Vein endothelial cell (primary cell): ENCODE results near the gene TUBB4B. TPM values are rescaled to one million over a fixed set of nuclear protein-coding genes. Genes with fewer than 3 reads are reported as not detected.

Experiments
- total RNA-seq: library from RNA; depleted of rRNA; stranded (reverse); fragments of >200 nt; gene quantifications from 2 replicates; pipeline ENCODE4 v1.2.3, GENCODE V29; 2012

TUBB4B gene
- 199 and 241 TPM in 2 replicates for total RNA-seq

GRCh38 chr9:137240841-137241489, at the start of gene TUBB4B:
TUBB4B (plus strand) TSS chr9:137241287; CDS start chr9:137241361, 74 bp downstream.

GRCh38 chr9:137200311-137201204, 40.5 kb upstream of the TUBB4B start, which contains the start of gene TPRN:
TPRN (minus strand) TSS chr9:137200741; CDS start chr9:137200711, 30 bp downstream.

GRCh38 chr9:137205126-137206069, 35.7 kb upstream of the TUBB4B start, which contains the start of the genes NDOR1 and TMEM203:
NDOR1 (plus strand) TSS chr9:137205700; CDS start chr9:137205778, 78 bp downstream.
TMEM203 (minus strand) TSS chr9:137205648; CDS start chr9:137205414, 234 bp downstream.

GRCh38 chr9:137222190-137223077, 18.7 kb upstream of the TUBB4B start, which contains the start of gene RNF208:
RNF208 (minus strand) TSS chr9:137222240; CDS start chr9:137221212, 1,028 bp downstream.

GRCh38 chr9:137224830-137225694, 16.0 kb upstream of the TUBB4B start, which contains the start of gene CYSRT1:
CYSRT1 (plus strand) TSS chr9:137225174; CDS start chr9:137225622, 448 bp downstream.

GRCh38 chr9:137227054-137227852, 13.8 kb upstream of the TUBB4B start, which contains the start of gene RNF224:
RNF224 (plus strand) TSS chr9:137227502; CDS start chr9:137228336, 834 bp downstream.

GRCh38 chr9:137230705-137231371, 10.2 kb upstream of the TUBB4B start, which contains the start of gene SLC34A3:
SLC34A3 (plus strand) TSS chr9:137230901; CDS start chr9:137231703, 802 bp downstream.

GRCh38 chr9:137251194-137251461, 10.0 kb downstream of the TUBB4B start, which contains the start of gene STPG3:
STPG3 (plus strand) TSS chr9:137251286; CDS start chr9:137251287, 1 bp downstream.

GRCh38 chr9:137254624-137255447, 13.7 kb downstream of the TUBB4B start, which contains the start of gene NELFB:
NELFB (plus strand) TSS chr9:137255327.

GRCh38 chr9:137277329-137278041, 36.4 kb downstream of the TUBB4B start, which contains the start of gene TOR4A:
TOR4A (plus strand) TSS chr9:137277726; CDS start chr9:137278690, 964 bp downstream.

Other genes with a start within 250 kb of the TUBB4B start
- 14.6 and 19.6 TPM in 2 replicates for gene PAXX, start 248.9 kb upstream of the TUBB4B start, total RNA-seq
- 0.29 and 0.33 TPM in 2 replicates for gene CLIC3, start 244.7 kb upstream of the TUBB4B start, total RNA-seq
- 12.4 and 18.6 TPM in 2 replicates for gene ABCA2, start 213.1 kb upstream of the TUBB4B start, total RNA-seq
- gene FUT7, start 209.2 kb upstream of the TUBB4B start, total RNA-seq: not detected in 2 replicates
- gene NPDC1, start 195.1 kb upstream of the TUBB4B start, total RNA-seq: 52.6 and 64.7 TPM in 2 replicates
- not detected in 2 replicates for gene ENTPD2, start 187.2 kb upstream of the TUBB4B start, total RNA-seq
- 11.1 and 14.7 TPM in 2 replicates for gene SAPCD2, start 170.7 kb upstream of the TUBB4B start, total RNA-seq
- 19.9 and 21.5 TPM in 2 replicates for gene UAP1L1, start 163.8 kb upstream of the TUBB4B start, total RNA-seq
- gene MAN1B1, start 154.3 kb upstream of the TUBB4B start, total RNA-seq: 65.8 and 69.2 TPM in 2 replicates
- gene DPP7, start 126.6 kb upstream of the TUBB4B start, total RNA-seq: 70.4 and 103 TPM in 2 replicates
- 0.10 TPM in 1 of 2 replicates, not detected in the other for gene GRIN1, start 102.1 kb upstream of the TUBB4B start, total RNA-seq
- not detected in 2 replicates for gene LRRC26, start 71.2 kb upstream of the TUBB4B start, total RNA-seq
- gene TMEM210, start 69.2 kb upstream of the TUBB4B start, total RNA-seq: not detected in 2 replicates
- gene ANAPC2, start 52.7 kb upstream of the TUBB4B start, total RNA-seq: 30.1 and 37.6 TPM in 2 replicates
- 102 and 108 TPM in 2 replicates for gene SSNA1, start 52.6 kb upstream of the TUBB4B start, total RNA-seq
- 9.9 and 10.8 TPM in 2 replicates for gene TPRN, start 40.5 kb upstream of the TUBB4B start, total RNA-seq
- gene TMEM203, start 35.6 kb upstream of the TUBB4B start, total RNA-seq: 27.1 and 28.9 TPM in 2 replicates
- gene NDOR1, start 35.6 kb upstream of the TUBB4B start, total RNA-seq: 8.3 and 8.8 TPM in 2 replicates
- 0.19 and 0.65 TPM in 2 replicates for gene RNF208, start 19.0 kb upstream of the TUBB4B start, total RNA-seq
- 0.65 and 0.67 TPM in 2 replicates for gene CYSRT1, start 16.1 kb upstream of the TUBB4B start, total RNA-seq
- under 0.01 and 0.19 TPM in 2 replicates for gene RNF224, start 13.8 kb upstream of the TUBB4B start, total RNA-seq
- gene SLC34A3, start 10.4 kb upstream of the TUBB4B start, total RNA-seq: not detected in 2 replicates
- not detected in 2 replicates for gene STPG3, start 10.0 kb downstream of the TUBB4B start, total RNA-seq
- 73.9 and 77.1 TPM in 2 replicates for gene NELFB, start 14.0 kb downstream of the TUBB4B start, total RNA-seq
- gene TOR4A, start 36.4 kb downstream of the TUBB4B start, total RNA-seq: 58.3 and 77.4 TPM in 2 replicates
- 46.7 and 64.3 TPM in 2 replicates for gene NRARP, start 61.0 kb downstream of the TUBB4B start, total RNA-seq
- gene EXD3, start 181.9 kb downstream of the TUBB4B start, total RNA-seq: 18.1 and 29.1 TPM in 2 replicates
- gene NOXA1, start 182.1 kb downstream of the TUBB4B start, total RNA-seq: 1.9 and 2.0 TPM in 2 replicates
- gene ENTPD8, start 200.1 kb downstream of the TUBB4B start, total RNA-seq: 0.33 TPM in 1 of 2 replicates, not detected in the other
- 52.9 and 58.1 TPM in 2 replicates for gene NSMF, start 218.0 kb downstream of the TUBB4B start, total RNA-seq